Spleen (tissue), 11 donors: ENCODE data around the gene TLCD2. TPM values are rescaled to one million over a fixed set of nuclear protein-coding genes. Genes with fewer than 3 reads are reported as not detected.
"Not testable (repeated sequence)": the region's sequence is repeated elsewhere in the genome, so short reads cannot be mapped to it uniquely, and the experiment has no call there.

ENCODE experiments used
- DNase-seq: peaks from one replicate; pipeline ENCODE4 v3.0.0-alpha.2; 2020
- H3K27ac ChIP-seq, 8 donors: fragments of 200-600 bp; sonication (generic) in 7 of 8; 1 replicate in 4 of 8; 2 replicates in 4 of 8; pipeline versions ENCODE4 v1.5.0 to v1.8.0; 2016 to 2021; ENCODE audit warnings: inconsistent platforms in 4 of 8, mild to moderate bottlenecking in 4 of 8, moderate library complexity in 1 of 8
- H3K27me3 ChIP-seq, 7 donors: fragments of 200-600 bp; sonication (generic) in 6 of 7; replicated peaks in 1 of 7; 1 replicate in 4 of 7; 2 replicates in 3 of 7; pipeline versions ENCODE4 v1.5.0 to v1.8.0; 2016 to 2021; ENCODE audit warnings: inconsistent platforms in 3 of 7, mild to moderate bottlenecking in 1 of 7
- H3K36me3 ChIP-seq, 6 donors: fragments of 200-600 bp; sonication (generic) in 5 of 6; 1 replicate in 4 of 6; 2 replicates in 2 of 6; pipeline versions ENCODE4 v1.5.0 to v1.8.0; 2016 to 2021; ENCODE audit warnings: inconsistent platforms in 2 of 6
- H3K4me1 ChIP-seq, 6 donors: fragments of 200-600 bp; sonication (generic) in 5 of 6; 1 replicate in 3 of 6; 2 replicates in 3 of 6; pipeline versions ENCODE4 v1.5.0 to v1.8.0; 2016 to 2021; ENCODE audit warnings: inconsistent platforms in 3 of 6
- H3K4me3 ChIP-seq, 8 donors: fragments of 200-600 bp; sonication (generic) in 7 of 8; 1 replicate in 4 of 8; 2 replicates in 4 of 8; pipeline versions ENCODE4 v1.5.0 to v1.8.0; 2016 to 2021; ENCODE audit warnings: inconsistent platforms in 4 of 8, mild to moderate bottlenecking in 4 of 8, moderate library complexity in 2 of 8
- H3K9me3 ChIP-seq, 8 donors: fragments of 200-600 bp; sonication (generic) in 7 of 8; 1 replicate in 4 of 8; 2 replicates in 4 of 8; pipeline versions ENCODE4 v1.5.0 to v1.8.0; 2016 to 2021; ENCODE audit warnings: inconsistent platforms in 4 of 8
- POLR2A ChIP-seq, 3 donors: fragments of 450-650 bp; IDR thresholded peaks; one replicate each; pipeline ENCODE4 v1.5.1; 2017; ENCODE audit warnings: antibody characterized with exemption in 3 of 3, mild to moderate bottlenecking in 1 of 3
- POLR2AphosphoS5 ChIP-seq, 3 donors: sonication (generic); formaldehyde crosslinking; IDR thresholded peaks; one replicate each; pipeline ENCODE4 v1.5.1; 2017; ENCODE audit warnings: antibody characterized with exemption in 3 of 3
- WGBS, 5 donors: extraction: QIAGEN DNeasy Blood & Tissue Kit in 3 of 5; methylation state at CpG; one replicate each; pipeline versions ENCODE4 v1.1.5 to v1.1.7; 2013 to 2018; 5-methylcytosine and 5-hydroxymethylcytosine counted together
- intact Hi-C: fragments of 100-400 bp; cut with DNase I; formaldehyde crosslinking; loops from one replicate; pipeline ENCODE4 v1.15.0; 2023; ENCODE audit warnings: low total_unique reads
- polyA plus RNA-seq, 3 donors: library from polyadenylated mRNA; stranded (reverse); fragments of 200-250 nt; gene quantifications; one replicate each; pipeline ENCODE4 v1.2.1, GENCODE V29; 2013
- total RNA-seq, 7 donors: library from RNA; depleted of rRNA in 3 of 7; stranded (reverse); fragments of >200 nt in 3 of 7; fragmentation: NEBNext Ultra II Directional in 4 of 7; extraction: Animal tissue kit (Norgen Biotek cat#: 25700) in 4 of 7; gene quantifications; one replicate each; pipeline versions ENCODE4 v1.1.0 to v1.2.1, GENCODE V29; 2016 to 2021
- TF ChIP-seq, protein P1 (sequence below), 11 experiments: fragments of 200-600 bp in 7 of 11; fragments of 450-650 bp in 4 of 11; sonication (generic) in 4 of 11; IDR thresholded peaks in 8 of 11; conservative IDR thresholded peaks in 3 of 11; 1 replicate in 7 of 11; 2 replicates in 4 of 11; pipeline versions ENCODE4 v1.4.0 to v1.8.0; 2016 to 2021; ENCODE audit warnings: antibody characterized with exemption in 11 of 11, inconsistent platforms in 4 of 11, mild to moderate bottlenecking in 1 of 11
- donor health status: healthy with polysubstance abuse.
- donor health status: DM: no; HTN: no; CAD: no; lungs with moderate emphysema.
- donor health status: DM: no; HTN: no; CAD: no.
- donor health status: Bipolar disorder and iron deficiency.
- donor health status: healthy.
- donor health status: DM: no; HTN: no; CAD: no.
- donor health status: DM: yes; HTN: yes; CAD: no.

Gene TLCD2
- total and polyA plus RNA-seq, 10 donors = 0.26 to 5.4 (median 2.0) TPM

- DNase-seq = no peak
- Histone ChIP-seq H3K4me1 (peaks cover 0 to 16% (median 7%) of the 10 kb centered on the region in 6 donors), H3K27ac (peak overlapping the region in 1 of 8 donors; percentile 26), H3K9me3 (no peaks in the 10 kb centered on the region), H3K27me3 (no peaks in the 10 kb centered on the region), H3K4me3 (no peak overlapping the region), H3K36me3 (no peaks in the 10 kb centered on the region)
- TF ChIP-seq POLR2A (IDR thresholded peaks at IDR 0.05) (no peak), POLR2AphosphoS5 (IDR thresholded peaks at IDR 0.05) (no peak)
- TF ChIP-seq, protein P1, sequence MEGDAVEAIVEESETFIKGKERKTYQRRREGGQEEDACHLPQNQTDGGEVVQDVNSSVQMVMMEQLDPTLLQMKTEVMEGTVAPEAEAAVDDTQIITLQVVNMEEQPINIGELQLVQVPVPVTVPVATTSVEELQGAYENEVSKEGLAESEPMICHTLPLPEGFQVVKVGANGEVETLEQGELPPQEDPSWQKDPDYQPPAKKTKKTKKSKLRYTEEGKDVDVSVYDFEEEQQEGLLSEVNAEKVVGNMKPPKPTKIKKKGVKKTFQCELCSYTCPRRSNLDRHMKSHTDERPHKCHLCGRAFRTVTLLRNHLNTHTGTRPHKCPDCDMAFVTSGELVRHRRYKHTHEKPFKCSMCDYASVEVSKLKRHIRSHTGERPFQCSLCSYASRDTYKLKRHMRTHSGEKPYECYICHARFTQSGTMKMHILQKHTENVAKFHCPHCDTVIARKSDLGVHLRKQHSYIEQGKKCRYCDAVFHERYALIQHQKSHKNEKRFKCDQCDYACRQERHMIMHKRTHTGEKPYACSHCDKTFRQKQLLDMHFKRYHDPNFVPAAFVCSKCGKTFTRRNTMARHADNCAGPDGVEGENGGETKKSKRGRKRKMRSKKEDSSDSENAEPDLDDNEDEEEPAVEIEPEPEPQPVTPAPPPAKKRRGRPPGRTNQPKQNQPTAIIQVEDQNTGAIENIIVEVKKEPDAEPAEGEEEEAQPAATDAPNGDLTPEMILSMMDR (IDR thresholded peaks at IDR 0.05 in 8 of 11, conservative IDR thresholded peaks at IDR 0.05 in 3 of 11) = no peak
- 84 to 89% (median 86%) methylated on average over 25 to 29 of the region's 29 CpGs for WGBS, 5 donors
- intact Hi-C loops = no loop called here
These were observed 34.7 kb upstream of the TLCD2 start for GRCh38 chr17:1744551-1745512.

DNA sequence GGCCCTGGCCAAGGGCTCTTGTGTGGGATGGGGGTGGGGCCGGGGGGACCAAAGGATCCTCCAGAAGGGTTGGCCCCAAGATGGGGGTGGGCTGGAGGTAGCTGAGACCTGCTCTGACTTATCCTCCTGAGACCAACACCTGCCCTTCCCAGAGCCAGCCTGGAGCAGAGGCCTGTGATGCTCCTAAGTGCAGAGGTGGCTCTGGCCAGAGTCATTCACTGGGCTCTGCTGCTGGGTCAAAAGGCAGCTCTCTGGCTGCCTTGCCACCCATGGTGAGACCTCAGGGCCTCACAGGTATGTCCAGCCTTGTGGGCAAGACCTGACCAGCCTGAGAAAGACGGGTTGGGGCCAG is 32.9 kb upstream of the TLCD2 start:
- H3K4me3 ChIP-seq = no peak overlapping the region
- intact Hi-C loops = no loop called here
- peaks cover 0 to 6% (median 2%) of the 10 kb centered on the region in 6 donors for H3K36me3 ChIP-seq
- TF ChIP-seq, protein P1 (IDR thresholded peaks at IDR 0.05 in 8 of 11, conservative IDR thresholded peaks at IDR 0.05 in 3 of 11) = no peak
- TF ChIP-seq POLR2A (IDR thresholded peaks at IDR 0.05) = no peak
- TF ChIP-seq POLR2AphosphoS5 (IDR thresholded peaks at IDR 0.05) = no peak
- H3K9me3 ChIP-seq = no peaks in the 10 kb centered on the region
- peaks cover 0 to 21% (median 9%) of the 10 kb centered on the region in 6 donors for H3K4me1 ChIP-seq
- no peaks in the 10 kb centered on the region for H3K27me3 ChIP-seq
- DNase-seq = no peak
- peak overlapping the region in 2 of 8 donors; percentile 32 to 53 for H3K27ac ChIP-seq
- WGBS, 5 donors = 82 to 100% (median 89%) methylated on average over 1 to 2 of the region's 2 CpGs

- H3K4me1 ChIP-seq = peaks cover 0 to 26% (median 13%) of the 10 kb centered on the region in 6 donors
- TF ChIP-seq POLR2AphosphoS5 (IDR thresholded peaks at IDR 0.05) = no peak
- TF ChIP-seq, protein P1 (IDR thresholded peaks at IDR 0.05 in 8 of 11, conservative IDR thresholded peaks at IDR 0.05 in 3 of 11) = no peak
- no peak for TF ChIP-seq POLR2A (IDR thresholded peaks at IDR 0.05)
- peak within 1 kb of the TSS in 2 of 8 donors; percentile 32 to 53 for H3K27ac ChIP-seq
- no peaks in the 10 kb centered on the region for H3K9me3 ChIP-seq
- intact Hi-C loops = no loop called here
- no peaks in the 10 kb centered on the region for H3K27me3 ChIP-seq
- DNase-seq = no peak
- peaks cover 0 to 11% (median 7%) of the 10 kb centered on the region in 6 donors for H3K36me3 ChIP-seq
- H3K4me3 ChIP-seq = no peak within 1 kb of the TSS
- 69 to 81% (median 75%) methylated on average over 8 to 10 of the region's 10 CpGs for WGBS, 5 donors
These were observed 32.4 kb upstream of the TLCD2 start, which contains the start of gene SERPINF2 for GRCh38 chr17:1742371-1743087. SERPINF2 (plus strand) TSS chr17:1742871; CDS start chr17:1744996, 2,125 bp downstream.

DNA sequence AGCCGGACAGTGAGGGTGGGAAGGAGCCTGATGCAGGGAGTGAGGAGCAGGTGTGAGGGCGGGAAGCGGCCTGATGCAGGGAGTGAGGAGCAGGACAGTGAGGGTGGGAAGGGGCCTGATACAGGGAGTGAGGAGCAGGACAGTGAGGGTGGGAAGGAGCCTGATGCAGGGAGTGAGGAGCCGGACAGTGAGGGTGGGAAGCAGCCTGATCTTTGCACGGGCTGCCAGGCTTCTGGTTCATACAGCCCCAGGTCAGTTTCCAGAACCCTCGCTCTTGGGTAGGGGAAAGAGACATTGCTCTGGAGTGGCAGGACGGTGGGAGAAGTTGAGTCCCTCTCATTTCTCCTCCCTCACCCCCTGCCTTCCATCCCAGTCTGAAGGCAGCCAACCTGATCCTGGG is 31.7 kb upstream of the TLCD2 start:
- peaks cover 0 to 27% (median 17%) of the 10 kb centered on the region in 6 donors for H3K4me1 ChIP-seq
- H3K9me3 ChIP-seq, DNase-seq, H3K4me3 ChIP-seq, intact Hi-C loops, H3K27me3 ChIP-seq: not testable (repeated sequence)
- H3K27ac ChIP-seq = peak overlapping the region in 1 of 8 donors; percentile 32
- H3K36me3 ChIP-seq = peaks cover 0 to 17% (median 11%) of the 10 kb centered on the region in 6 donors
- WGBS, 5 donors = 78 to 92% (median 91%) methylated on average over 6 to 7 of the region's 7 CpGs
